Smooth muscle cell (in vitro differentiated cells): ENCODE results near the gene CEBPZOS. TPM values are rescaled to one million over a fixed set of nuclear protein-coding genes. Genes with fewer than 3 reads are reported as not detected.

Source experiments
- DNase-seq: peaks from one replicate; lab custom pipeline; 2025; ENCODE audit not compliant: unreplicated experiment; lab: John Stamatoyannopoulos, UW
- H2AFZ ChIP-seq: fragments of 200-600 bp; sonication (generic); 2 replicates; pipeline ENCODE4 v1.6.0; 2016; ENCODE audit warnings: antibody characterized with exemption, low read depth, mild to moderate bottlenecking
- H3F3A ChIP-seq: fragments of 200-600 bp; sonication (generic); 2 replicates; pipeline ENCODE4 v1.6.0; 2017; ENCODE audit warnings: antibody characterized with exemption, low read depth
- H3K27ac ChIP-seq: fragments of 200-600 bp; sonication (generic); 2 replicates; pipeline ENCODE4 v1.5.1; 2016; ENCODE audit warnings: low read depth, mild to moderate bottlenecking
- H3K27me3 ChIP-seq: fragments of 200-600 bp; sonication (generic); 2 replicates; pipeline ENCODE4 v1.6.1; 2016; ENCODE audit warnings: low read depth, mild to moderate bottlenecking
- H3K36me3 ChIP-seq: fragments of 200-600 bp; sonication (generic); 2 replicates; pipeline ENCODE4 v1.5.1; 2016; ENCODE audit warnings: low read depth
- H3K4me1 ChIP-seq: fragments of 200-600 bp; sonication (generic); 2 replicates; pipeline ENCODE4 v1.5.1; 2016; ENCODE audit warnings: low read depth
- H3K4me2 ChIP-seq: fragments of 200-600 bp; sonication (generic); 2 replicates; pipeline ENCODE4 v1.6.0; 2016; ENCODE audit warnings: mild to moderate bottlenecking
- H3K4me3 ChIP-seq: fragments of 200-600 bp; sonication (generic); 2 replicates; pipeline ENCODE4 v1.5.1; 2016; ENCODE audit warnings: mild to moderate bottlenecking
- H3K79me2 ChIP-seq: fragments of 200-600 bp; sonication (generic); 2 replicates; pipeline ENCODE4 v1.6.0; 2016; ENCODE audit warnings: low read depth, mild to moderate bottlenecking
- H3K9ac ChIP-seq: fragments of 200-600 bp; sonication (generic); 2 replicates; pipeline ENCODE4 v1.6.0; 2016; ENCODE audit warnings: low read depth
- H3K9me3 ChIP-seq: fragments of 200-600 bp; sonication (generic); replicated peaks from 2 replicates; pipeline ENCODE4 v1.5.1; 2016; ENCODE audit warnings: low read depth
- H4K20me1 ChIP-seq: fragments of 200-600 bp; sonication (generic); 2 replicates; pipeline ENCODE4 v1.6.0; 2016; ENCODE audit warnings: low read depth
- CTCF ChIP-seq: fragments of 200-600 bp; sonication (generic); IDR thresholded peaks from 2 replicates; pipeline ENCODE4 v1.5.1; 2017; ENCODE audit warnings: borderline replicate concordance, mild to moderate bottlenecking, antibody characterized with exemption; ENCODE audit not compliant: insufficient read depth, poor library complexity, severe bottlenecking
- WGBS: methylation state at CpG from one replicate; pipeline ENCODE4 v1.1.7; 2016; ENCODE audit warnings: low lambda C conversion rate; 5-methylcytosine and 5-hydroxymethylcytosine counted together
- polyA plus RNA-seq: library from polyadenylated mRNA; unstranded; fragments of >200 nt; fragmentation: Nextera tagmentation; extraction: Ambion mirVana; gene quantifications from 2 replicates; pipeline ENCODE4 v1.2.1, GENCODE V29; 2016
- total RNA-seq: library from RNA; depleted of rRNA; stranded (reverse); fragments of >200 nt; gene quantifications from 2 replicates; pipeline ENCODE4 v1.2.3, GENCODE V29; 2014

CEBPZOS gene
- total and polyA plus RNA-seq, 2 experiments from 2014 or later, result 7.8 to 9.5 TPM

- TF ChIP-seq CTCF, result no peak
- Histone ChIP-seq H3F3A (no peaks in the 10 kb centered on the region), H3K9me3 (no peaks in the 10 kb centered on the region), H3K4me2 (no peak overlapping the region), H3K4me1 (peaks cover 5% of the 10 kb centered on the region), H3K27ac (no peak overlapping the region), H3K9ac (no peak overlapping the region), H2AFZ (no peak overlapping the region), H3K4me3 (no peak overlapping the region), H3K79me2 (peaks cover 62% of the 10 kb centered on the region), H3K27me3 (no peaks in the 10 kb centered on the region), H3K36me3 (no peaks in the 10 kb centered on the region), H4K20me1 (peaks cover 33% of the 10 kb centered on the region)
- no peak for DNase-seq
- 76% methylated on average over 5 of the region's 5 CpGs for WGBS
Measured at GRCh38 chr2:37153224-37153623, 43.1 kb upstream of the CEBPZOS start.

DNA sequence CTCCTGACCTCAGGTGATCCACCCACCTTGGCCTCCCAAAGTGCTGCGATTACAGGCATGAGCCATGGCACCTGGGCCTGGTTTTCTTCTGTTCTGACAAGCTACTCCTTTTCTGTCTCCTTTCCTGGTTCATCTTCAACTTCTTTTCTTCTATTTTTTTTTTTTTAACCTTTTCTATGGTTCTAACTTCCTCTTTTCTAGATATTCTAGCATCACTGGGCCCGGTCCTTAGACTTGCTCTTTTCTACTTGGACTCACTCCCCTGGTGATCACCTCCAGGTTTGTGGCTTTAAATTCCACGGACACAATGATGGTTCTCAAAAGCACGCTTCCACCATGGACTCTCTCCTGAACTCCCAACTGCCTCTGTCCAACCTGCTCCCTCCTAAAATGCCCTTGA is 41.5 kb upstream of the CEBPZOS start:
- H3K4me3 ChIP-seq, result no peak overlapping the region
- no peak overlapping the region for H3K9ac ChIP-seq
- no peak for DNase-seq
- no peak overlapping the region for H3K27ac ChIP-seq
- H3K9me3 ChIP-seq, result no peaks in the 10 kb centered on the region
- peaks cover 25% of the 10 kb centered on the region for H4K20me1 ChIP-seq
- H3K4me1 ChIP-seq, result peaks cover 5% of the 10 kb centered on the region
- no peak overlapping the region for H2AFZ ChIP-seq
- H3K27me3 ChIP-seq, result no peaks in the 10 kb centered on the region
- H3F3A ChIP-seq, result no peaks in the 10 kb centered on the region
- 97% methylated on average over 4 of the region's 4 CpGs for WGBS
- no peaks in the 10 kb centered on the region for H3K36me3 ChIP-seq
- no peak for TF ChIP-seq CTCF
- peaks cover 62% of the 10 kb centered on the region for H3K79me2 ChIP-seq
- H3K4me2 ChIP-seq, result no peak overlapping the region

- 6% methylated on average over 24 of the region's 27 CpGs for WGBS
- TF ChIP-seq CTCF, result no peak
- no peaks in the 10 kb centered on the region for H3F3A ChIP-seq
Measured at GRCh38 chr2:37156071-37156856, 40.0 kb upstream of the CEBPZOS start.

More at GRCh38 chr2:37156071-37156856, 40.0 kb upstream of the CEBPZOS start:
- peak; percentile 43 for DNase-seq
- Histone ChIP-seq H3K27ac (peak overlapping the region; percentile 75), H3K4me1 (peaks cover 5% of the 10 kb centered on the region), H3K36me3 (no peaks in the 10 kb centered on the region), H3K4me2 (peak overlapping the region; percentile 85), H3K4me3 (peak overlapping the region; percentile 91), H3K27me3 (no peaks in the 10 kb centered on the region), H3K9ac (peak overlapping the region; percentile 91), H2AFZ (peak overlapping the region; percentile 76), H3K79me2 (peaks cover 49% of the 10 kb centered on the region), H3K9me3 (no peaks in the 10 kb centered on the region), H4K20me1 (peaks cover 15% of the 10 kb centered on the region)
